Activated gamma-delta T cell (primary cell): ENCODE results near the gene COL15A1.

ENCODE experiments used
- DNase-seq: peaks from one replicate; lab custom pipeline; 2025; lab: John Stamatoyannopoulos, UW

COL15A1 gene

GRCh38 chr9:99108131-99108530 is 164.4 kb downstream of the COL15A1 start:
- DNase-seq = no peak

DNA sequence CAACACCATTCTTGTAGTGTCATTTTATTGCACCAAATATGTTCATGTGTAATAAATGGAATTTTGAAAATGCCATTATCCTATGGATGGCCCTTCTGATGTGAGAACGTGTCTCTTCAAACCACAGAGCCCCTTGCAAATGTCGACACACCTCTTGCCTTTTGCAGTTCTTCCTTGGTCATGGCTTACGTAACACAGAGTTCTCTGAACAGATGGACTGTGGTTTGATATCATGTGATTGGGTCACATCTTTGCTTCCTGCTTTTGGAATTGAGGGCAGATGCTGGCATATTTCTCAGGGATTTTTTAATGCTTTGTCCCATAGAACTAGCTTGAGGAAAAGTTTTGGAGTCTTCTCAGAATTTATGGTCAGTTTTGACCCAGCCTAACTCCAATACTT is 165.8 kb downstream of the COL15A1 start:
- no peak for DNase-seq

DNA sequence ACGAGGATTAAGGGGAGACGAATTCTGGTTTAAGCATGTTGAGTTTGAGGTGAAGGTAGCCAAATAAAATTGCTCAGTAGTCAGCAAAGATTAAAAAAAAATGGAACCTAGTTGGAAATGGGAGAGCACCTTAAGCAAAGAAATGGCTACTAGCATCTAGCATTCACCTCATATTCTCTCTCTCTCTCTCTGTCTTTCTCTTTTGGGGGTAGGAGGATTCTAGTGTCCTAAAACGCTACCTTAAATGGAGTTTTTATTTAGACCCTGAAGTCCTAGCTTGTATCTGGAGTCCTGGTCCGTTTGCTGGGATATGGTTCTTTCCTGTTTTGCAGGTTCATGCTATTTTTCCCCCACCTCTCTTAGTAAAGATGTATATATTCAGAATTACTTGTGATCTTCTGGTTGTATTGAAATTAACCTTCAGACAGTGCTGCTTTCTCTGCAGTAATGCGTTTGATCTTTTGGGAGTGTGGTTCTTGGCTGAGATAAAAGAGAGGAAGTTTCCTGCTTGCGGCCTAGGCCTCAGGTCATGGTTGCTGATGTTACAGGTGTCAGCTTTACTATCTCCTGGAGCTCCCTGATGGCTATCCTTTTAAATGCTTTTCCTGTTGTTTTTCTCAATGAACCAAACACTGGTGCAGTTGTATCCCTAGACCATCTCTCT is 169.2 kb downstream of the COL15A1 start:
- no peak for DNase-seq

DNA sequence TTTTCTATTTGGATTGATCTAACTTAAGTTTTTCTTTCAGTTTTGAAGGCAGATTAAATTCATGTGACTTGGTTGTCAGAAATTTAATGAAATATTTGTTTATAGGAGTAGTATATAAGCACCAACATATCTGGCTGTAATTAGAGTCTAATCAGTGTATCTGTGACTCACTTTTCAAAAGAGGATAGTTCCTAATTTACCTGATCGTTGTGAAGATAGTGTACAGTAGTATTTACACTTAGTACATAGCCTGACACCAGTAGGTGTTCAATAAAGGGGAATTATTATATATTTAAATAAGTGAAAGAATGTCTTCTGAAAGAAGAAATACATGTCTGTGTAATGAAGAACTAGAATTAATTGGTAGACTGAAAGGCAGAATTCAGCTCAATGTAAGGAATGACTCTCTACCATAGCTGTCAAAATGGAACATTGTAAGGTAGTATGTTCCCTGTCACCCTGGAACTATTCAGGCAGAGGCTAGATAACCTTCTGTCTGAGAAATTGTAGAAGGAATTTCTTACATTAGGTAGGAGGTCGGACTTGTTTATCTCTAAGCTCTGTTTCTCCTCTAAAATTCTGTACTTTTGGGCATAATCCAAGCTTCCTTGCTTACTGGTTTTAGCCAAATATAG is 169.8 kb downstream of the COL15A1 start:
- no peak for DNase-seq

GRCh38 chr9:99114049-99114440 is 170.3 kb downstream of the COL15A1 start:
- DNase-seq = no peak

DNA sequence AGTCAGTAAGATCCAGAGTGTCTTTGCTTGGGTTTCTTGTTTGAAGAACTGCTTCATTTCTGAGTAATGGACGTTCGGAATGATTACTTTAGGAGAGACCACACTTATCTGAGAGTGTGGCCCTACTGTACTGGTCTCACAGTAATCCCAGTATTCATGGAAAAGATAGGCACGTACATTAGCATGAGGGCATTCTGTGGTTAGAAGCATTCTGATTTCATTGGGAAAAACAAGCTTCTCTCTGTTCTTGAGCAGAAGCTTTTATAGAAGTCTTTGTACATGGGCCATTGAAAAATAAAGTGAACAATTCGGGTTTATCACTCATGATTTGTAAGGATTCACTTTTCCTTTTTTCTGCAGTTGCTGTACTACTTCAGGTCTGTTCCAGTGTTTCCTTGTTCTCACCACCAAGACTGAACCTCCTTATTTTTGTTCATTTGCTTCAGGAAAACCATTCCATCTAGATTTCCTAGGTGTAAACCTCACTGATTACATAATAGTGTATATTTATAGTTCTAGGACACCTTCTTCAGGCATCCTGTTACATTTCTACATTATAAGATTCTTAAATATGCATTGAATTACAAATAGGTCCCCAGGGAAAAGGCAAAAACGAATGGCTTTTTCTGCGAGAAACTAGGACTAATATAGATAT is 171.3 kb downstream of the COL15A1 start:
- no peak for DNase-seq

- no peak for DNase-seq
These were observed 172.3 kb downstream of the COL15A1 start for GRCh38 chr9:99116003-99116411.

DNA sequence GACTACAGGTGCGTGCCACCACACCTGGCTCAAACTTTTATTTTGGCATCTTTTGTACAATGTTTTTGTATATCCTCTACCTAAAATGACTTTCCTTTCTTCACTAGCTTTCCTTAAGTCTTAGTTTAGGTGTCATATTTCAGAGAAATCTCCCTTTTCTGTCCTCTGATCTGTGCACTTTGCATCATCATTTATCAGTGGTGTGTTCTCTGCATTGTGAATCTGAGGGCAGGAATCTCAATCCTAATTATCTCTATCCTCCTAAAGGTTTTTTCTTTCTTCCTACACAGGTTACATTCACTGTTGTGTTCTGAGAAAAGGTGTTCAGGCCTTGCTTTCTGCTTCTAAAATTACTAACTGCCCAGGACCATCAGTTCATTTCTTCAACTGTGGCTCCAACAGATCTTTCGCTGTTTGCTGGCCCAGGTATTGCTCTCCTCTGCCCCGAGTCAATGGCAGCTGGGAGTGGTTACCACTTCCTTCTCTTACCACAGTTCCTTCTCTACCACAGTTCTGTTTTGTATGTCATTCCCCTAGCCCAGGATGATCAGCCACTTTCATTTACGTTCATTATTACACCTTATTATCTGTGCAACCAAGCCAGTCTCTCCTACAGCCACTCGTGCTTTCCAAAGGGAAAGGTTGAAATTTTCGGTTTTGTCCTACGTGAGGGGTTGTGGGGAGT is 175.2 kb downstream of the COL15A1 start:
- no peak for DNase-seq

DNA sequence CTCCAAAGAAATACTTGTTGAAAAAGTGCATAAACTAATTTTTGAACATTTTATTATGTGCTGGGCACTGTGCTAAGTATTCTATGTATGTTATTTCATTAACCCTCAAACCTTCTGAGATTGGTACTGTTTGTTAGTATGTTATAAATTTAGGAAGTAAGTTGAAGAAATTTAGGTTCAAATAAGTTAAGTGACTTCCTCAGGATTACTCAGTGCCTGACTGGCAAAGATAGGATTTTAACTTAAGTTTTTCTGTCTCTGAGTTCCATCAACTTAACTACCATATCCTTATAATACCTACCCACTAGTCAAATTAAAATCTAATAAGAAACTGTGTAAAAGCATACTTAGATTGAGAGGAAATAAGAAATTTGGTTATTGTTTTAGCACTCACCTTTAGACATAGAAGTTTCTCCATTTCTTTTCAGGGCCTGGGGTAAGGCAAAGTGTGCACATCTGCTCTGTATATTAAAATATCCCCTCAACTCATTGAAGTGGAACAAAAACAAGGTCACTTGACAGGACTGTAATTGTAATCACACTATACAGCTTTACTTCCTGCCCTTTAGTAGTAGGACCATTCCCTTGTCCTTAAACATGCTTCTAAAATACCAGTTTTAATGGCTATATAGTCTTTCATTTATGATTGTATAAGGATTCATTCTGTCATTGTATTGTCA is 176.4 kb downstream of the COL15A1 start:
- no peak for DNase-seq
